Skeletal muscle satellite cell (primary cell): ENCODE results near the gene PBX2.
"Not testable (repeated sequence)": the region's sequence is repeated elsewhere in the genome, so short reads cannot be mapped to it uniquely, and the experiment has no call there.

Experiments used
- H3K27me3 ChIP-seq: 2 replicates; pipeline ENCODE4 v1.7.0; 2013; ENCODE audit warnings: low read length; ENCODE audit not compliant: control insufficient read depth, insufficient read depth
- H3K36me3 ChIP-seq: 2 replicates; pipeline ENCODE4 v1.7.0; 2013; ENCODE audit warnings: mild to moderate bottlenecking, control low read depth, low read length; ENCODE audit not compliant: insufficient read depth
- H3K4me1 ChIP-seq: 2 replicates; pipeline ENCODE4 v1.7.0; 2013; ENCODE audit warnings: low read length; ENCODE audit not compliant: control insufficient read depth, insufficient read depth
- H3K4me2 ChIP-seq: 2 replicates; pipeline ENCODE4 v1.7.0; 2013; ENCODE audit warnings: mild to moderate bottlenecking, low read length
- H3K4me3 ChIP-seq: 2 replicates; pipeline ENCODE4 v1.7.0; 2013; ENCODE audit warnings: low read length
- H3K9ac ChIP-seq: 2 replicates; pipeline ENCODE4 v1.7.0; 2013; ENCODE audit warnings: mild to moderate bottlenecking, low read depth, low read length, moderate library complexity
- H3K9me3 ChIP-seq: replicated peaks from 2 replicates; pipeline ENCODE4 v1.7.0; 2013; ENCODE audit warnings: mild to moderate bottlenecking, control low read depth, low read length

PBX2 gene

DNA sequence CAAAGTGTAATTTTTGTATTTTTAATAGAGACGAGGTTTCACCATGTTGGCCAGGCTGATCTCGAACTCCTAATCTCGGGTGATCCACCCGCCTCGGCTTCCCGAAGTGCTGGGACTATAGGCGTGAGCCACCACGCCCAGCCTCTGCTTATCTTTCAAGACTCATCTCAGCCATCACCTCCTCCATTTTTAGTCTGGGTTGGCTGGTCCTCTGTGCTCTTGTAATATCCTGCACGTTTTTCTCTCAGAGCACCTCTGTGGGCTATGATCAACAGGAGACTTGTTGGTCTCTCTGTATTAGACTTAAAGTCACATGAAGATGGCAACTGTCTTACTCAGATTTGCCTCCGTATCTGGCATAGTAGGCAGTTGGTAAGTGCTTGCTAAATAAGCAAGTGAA lies 26.3 kb upstream of the PBX2 start:
- Histone ChIP-seq H3K4me2 (no peak overlapping the region), H3K4me1 (no peaks in the 10 kb centered on the region), H3K9ac (no peak overlapping the region), H3K4me3 (no peak overlapping the region), H3K9me3 (no peaks in the 10 kb centered on the region), H3K36me3 (no peaks in the 10 kb centered on the region), H3K27me3 (peaks cover 34% of the 10 kb centered on the region)

DNA sequence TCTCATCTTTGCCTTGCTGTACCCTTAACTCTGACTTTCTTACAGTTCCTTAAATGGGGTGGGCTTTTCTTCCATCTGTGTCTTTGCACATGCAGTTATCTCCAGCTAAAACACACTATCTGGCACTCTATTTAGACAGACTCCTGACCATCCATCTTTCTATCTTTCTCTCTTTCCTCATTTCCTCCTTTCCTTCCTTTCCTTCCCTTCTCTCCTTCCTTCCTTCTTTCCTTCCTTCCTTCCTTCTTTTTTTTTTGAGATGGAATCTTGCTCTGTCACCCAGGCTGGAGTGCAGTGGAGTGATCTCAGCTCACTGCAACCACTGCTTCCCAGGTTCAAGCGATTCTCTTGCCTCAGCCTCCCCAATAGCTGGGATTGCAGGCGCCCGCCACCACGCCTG lies 25.6 kb upstream of the PBX2 start:
- Histone ChIP-seq H3K4me3 (no peak overlapping the region), H3K27me3 (peaks cover 34% of the 10 kb centered on the region), H3K4me1 (no peaks in the 10 kb centered on the region), H3K4me2 (no peak overlapping the region), H3K36me3 (no peaks in the 10 kb centered on the region), H3K9ac (no peak overlapping the region), H3K9me3 (no peaks in the 10 kb centered on the region)

DNA sequence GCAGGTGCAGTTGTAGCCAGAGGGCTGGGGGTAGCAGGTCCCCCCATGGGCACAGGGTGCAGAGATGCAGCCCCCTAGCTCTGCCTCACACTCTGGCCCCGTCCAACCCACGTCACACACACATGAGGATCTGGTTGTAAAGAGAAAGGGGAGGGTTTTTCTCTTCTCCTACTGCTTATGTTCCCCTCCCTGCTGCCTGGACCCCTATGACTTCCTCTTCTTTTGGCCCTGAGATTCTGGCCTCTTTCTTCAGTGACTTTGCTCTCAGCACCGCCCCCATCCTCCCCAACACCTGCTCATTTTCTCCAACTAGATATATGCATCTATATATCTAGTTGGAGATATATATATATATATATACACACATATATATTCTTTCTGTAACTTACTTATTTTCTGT lies 24.1 kb upstream of the PBX2 start:
- Histone ChIP-seq H3K9ac (no peak overlapping the region), H3K27me3 (peaks cover 25% of the 10 kb centered on the region)

DNA sequence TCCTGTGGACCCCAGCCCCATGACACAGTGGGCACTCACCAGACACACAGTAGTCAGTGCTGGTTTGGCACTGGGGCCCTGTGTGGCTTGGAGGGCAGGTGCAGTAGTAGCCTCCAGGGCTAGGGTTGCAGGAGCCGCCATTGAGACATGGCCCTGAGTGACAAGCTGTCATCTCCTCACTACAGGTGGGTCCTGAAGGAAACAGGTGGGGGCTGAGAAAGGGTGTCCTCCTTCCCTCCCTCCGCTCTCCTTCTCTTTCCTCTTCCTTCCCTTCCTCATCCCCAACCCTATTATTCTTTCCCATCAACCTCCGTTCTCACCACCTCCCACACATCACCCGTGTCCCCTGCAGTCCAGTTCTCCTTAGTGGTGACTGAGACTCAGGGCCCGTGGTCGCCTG lies 23.6 kb upstream of the PBX2 start:
- H3K4me1 ChIP-seq, result no peaks in the 10 kb centered on the region
- H3K36me3 ChIP-seq, result no peaks in the 10 kb centered on the region
- no peaks in the 10 kb centered on the region for H3K9me3 ChIP-seq
- H3K4me3 ChIP-seq, result no peak overlapping the region
- no peak overlapping the region for H3K9ac ChIP-seq
- H3K27me3 ChIP-seq, result peaks cover 27% of the 10 kb centered on the region
- H3K4me2 ChIP-seq, result no peak overlapping the region

More for the DNA sequence above, 24.1 kb upstream of the PBX2 start:
- Histone ChIP-seq H3K36me3 (no peaks in the 10 kb centered on the region), H3K9me3 (no peaks in the 10 kb centered on the region), H3K4me3 (no peak overlapping the region), H3K4me1 (no peaks in the 10 kb centered on the region), H3K4me2 (no peak overlapping the region)

DNA sequence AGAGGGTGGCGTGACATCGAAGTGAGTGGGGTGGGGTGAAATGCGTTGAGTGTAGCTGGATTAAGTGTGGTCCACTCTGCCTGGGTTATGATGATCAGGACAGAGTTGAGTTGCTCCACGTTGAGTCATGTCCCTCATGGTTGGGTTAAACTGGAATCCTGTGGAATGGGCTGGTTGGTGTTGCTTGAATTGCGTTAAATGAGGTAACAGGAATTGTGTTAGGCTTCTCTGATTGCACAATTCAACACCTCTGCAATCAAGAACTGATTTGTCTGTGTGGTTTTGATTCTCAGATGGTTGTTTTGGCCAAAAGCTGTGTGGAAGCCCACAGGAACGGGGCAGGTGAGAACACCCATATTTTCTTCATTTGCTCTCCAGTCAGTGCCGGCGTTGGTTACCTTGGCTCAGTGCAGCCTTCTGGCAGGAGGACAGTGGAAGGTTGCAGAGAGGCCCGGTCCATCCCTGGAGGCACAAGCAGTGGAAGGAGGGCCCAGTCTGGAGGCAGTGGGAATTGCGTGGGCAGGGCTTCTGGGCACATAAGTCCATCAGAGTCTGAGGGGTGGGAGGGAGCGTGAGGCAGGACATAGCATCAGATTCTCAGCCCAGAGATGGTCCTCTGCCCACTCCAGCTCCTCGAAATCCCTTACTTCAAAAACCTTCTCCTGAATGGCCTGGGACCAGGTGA lies 22.2 kb upstream of the PBX2 start:
- Histone ChIP-seq H3K9ac (no peak overlapping the region), H3K36me3 (no peaks in the 10 kb centered on the region), H3K4me1 (no peaks in the 10 kb centered on the region), H3K4me2 (no peak overlapping the region), H3K27me3 (peaks cover 22% of the 10 kb centered on the region), H3K9me3 (no peaks in the 10 kb centered on the region), H3K4me3 (no peak overlapping the region)

DNA sequence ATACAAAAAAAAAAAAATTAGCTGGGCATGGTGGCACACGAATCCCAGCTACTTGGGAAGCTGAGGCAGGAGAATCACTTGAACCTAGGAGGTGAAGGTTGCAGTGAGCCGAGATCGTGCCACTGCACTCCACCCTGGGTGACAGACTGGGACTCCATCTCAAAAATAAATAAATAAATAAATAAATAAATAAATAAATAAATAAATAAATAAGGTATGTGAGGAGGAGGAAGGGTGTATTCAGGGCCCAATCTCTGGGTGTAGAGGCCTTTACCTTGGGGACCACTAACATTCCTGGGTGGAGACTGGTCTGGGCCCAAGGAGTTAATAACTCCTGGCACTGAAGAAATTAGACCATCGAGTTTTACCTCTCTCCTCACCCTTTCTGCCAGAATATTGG lies 21.4 kb upstream of the PBX2 start:
- H3K4me1 ChIP-seq, H3K9ac ChIP-seq, H3K9me3 ChIP-seq, H3K4me2 ChIP-seq, H3K4me3 ChIP-seq, H3K36me3 ChIP-seq: not testable (repeated sequence)
- peaks cover 22% of the 10 kb centered on the region for H3K27me3 ChIP-seq

DNA sequence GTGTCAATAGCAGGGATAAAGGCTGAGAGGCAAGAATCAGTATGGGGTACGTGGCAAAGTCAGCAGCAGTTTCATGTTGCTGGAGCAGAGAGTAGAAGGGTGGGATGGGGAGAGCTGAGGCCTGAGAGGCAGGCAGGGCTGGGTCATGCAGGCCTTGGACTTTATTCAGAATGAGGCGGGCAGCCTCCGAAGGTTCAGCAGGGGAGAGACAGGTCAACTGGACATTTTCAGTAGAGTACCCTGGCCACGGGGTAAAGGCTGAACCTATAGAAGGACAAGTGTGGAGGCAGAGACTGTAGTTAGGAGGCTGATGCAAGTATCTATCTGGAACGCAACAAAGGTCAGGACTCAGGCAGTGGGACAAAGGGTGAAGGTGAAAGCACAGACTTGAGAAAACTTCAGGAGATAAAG lies 20.2 kb upstream of the PBX2 start:
- Histone ChIP-seq H3K4me2 (no peak overlapping the region), H3K27me3 (peaks cover 18% of the 10 kb centered on the region), H3K9me3 (no peaks in the 10 kb centered on the region), H3K9ac (no peak overlapping the region), H3K36me3 (no peaks in the 10 kb centered on the region), H3K4me3 (no peak overlapping the region), H3K4me1 (no peaks in the 10 kb centered on the region)

DNA sequence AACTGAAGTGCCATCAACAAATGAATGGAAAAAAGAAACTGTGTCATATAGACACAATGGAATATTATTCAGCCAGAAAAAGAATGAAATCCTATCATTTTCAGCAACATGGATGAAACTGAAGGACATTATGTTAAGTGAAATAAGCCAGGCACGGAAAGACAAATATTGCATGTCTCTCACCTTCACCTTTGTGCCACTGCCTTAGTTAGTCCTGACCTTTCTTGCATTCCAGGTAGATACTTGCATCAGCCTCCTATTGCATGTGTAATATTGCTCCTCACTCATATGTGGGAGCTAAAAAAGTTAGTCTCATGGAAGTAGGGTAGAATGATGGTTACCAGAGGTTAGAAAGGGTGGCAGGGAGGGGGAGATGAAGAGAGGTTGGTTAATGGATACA lies 19.0 kb upstream of the PBX2 start:
- Histone ChIP-seq H3K4me3 (no peak overlapping the region), H3K27me3 (peaks cover 20% of the 10 kb centered on the region), H3K36me3 (no peaks in the 10 kb centered on the region), H3K4me2 (no peak overlapping the region), H3K9me3 (no peaks in the 10 kb centered on the region), H3K9ac (no peak overlapping the region), H3K4me1 (no peaks in the 10 kb centered on the region)

DNA sequence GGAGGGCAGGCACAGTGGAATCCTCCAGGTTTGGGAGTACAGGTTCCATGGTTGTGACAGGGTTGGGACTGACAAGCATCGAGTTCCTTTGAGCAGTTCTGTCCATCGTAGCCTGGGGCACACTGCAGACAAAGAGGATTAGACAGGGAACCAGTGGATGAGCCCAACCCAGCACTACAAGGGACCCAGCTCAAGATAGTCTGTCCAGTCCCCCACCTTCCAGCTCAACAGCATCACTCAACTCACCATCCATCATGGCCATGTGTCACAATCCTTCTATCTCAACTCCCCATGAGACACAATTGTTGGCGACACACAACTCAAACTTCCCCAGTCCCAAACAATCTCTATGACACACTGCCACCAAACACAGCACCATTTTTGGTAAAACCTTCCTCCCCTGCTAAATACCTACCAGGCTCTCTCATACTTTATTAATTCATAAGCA lies 14.3 kb upstream of the PBX2 start:
- H3K9me3 ChIP-seq, result no peaks in the 10 kb centered on the region
- H3K27me3 ChIP-seq, result peaks cover 18% of the 10 kb centered on the region
- no peak overlapping the region for H3K4me2 ChIP-seq
- H3K4me3 ChIP-seq, result no peak overlapping the region
- H3K9ac ChIP-seq, result no peak overlapping the region
- H3K4me1 ChIP-seq, result no peaks in the 10 kb centered on the region
- no peaks in the 10 kb centered on the region for H3K36me3 ChIP-seq

DNA sequence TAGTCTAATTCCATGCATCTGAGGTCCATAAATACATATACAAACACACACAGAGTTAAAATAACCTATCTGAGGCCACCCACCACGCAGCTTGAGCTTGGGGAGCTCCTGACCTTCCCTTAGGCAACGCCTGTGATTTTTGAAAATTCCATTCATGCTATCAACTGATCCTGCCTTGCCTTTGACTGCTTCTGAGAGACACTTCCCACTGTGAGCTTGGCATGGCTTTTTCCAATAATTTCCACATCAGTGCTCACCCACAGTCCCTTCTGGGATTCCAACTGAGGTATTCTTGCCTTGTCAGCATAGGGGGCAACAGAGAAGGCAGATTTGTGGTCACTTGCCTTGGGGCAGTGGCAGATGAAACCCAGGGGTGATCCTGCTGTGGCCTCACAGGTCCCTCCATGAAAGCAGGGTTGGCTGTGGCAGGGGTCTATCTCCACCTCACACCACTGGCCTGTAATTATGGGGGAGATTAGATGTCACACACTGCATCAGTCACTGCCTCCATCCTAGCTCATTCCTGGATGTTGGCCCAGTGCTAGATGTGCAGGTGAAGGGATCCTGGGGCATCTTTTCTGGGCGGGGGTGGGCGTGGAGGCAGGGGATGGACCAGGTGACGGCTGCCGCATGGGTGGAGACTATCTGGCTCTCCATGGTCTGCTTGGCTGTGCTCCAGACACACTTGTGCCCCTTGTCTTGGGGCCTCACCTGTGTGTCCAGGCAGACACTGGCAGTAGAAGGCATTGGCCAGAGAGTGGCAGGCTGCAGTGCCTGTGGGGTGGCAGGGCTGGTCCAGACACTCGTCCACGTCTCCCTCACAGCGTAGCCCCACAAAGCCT lies 13.6 kb upstream of the PBX2 start:
- Histone ChIP-seq H3K4me2 (no peak overlapping the region), H3K9ac (no peak overlapping the region), H3K36me3 (no peaks in the 10 kb centered on the region), H3K27me3 (peaks cover 15% of the 10 kb centered on the region), H3K4me1 (no peaks in the 10 kb centered on the region), H3K9me3 (no peaks in the 10 kb centered on the region), H3K4me3 (no peak overlapping the region)

DNA sequence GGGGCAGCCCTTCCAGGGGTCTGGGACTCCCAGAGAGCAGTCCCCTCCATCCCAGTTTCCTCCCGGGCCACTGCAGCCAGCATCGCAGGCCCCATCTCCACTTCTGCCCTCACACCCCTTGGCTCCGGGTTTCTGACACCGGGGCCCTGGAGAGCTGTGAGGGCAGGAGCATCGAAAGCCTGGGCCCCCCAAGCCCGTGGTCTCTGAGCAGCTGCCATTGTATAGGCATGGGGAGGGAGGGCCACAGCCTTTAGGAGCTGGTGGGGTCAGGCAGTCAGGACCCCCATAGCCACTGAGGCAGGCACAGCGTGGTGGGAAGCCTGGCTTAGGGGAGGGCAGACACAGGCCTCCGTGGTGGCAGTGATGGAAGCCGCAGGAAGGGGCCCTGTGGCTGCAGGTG lies 12.2 kb upstream of the PBX2 start:
- Histone ChIP-seq H3K27me3 (peaks cover 13% of the 10 kb centered on the region), H3K4me1 (peaks cover under 1% of the 10 kb centered on the region), H3K4me3 (no peak overlapping the region), H3K9me3 (no peaks in the 10 kb centered on the region), H3K36me3 (no peaks in the 10 kb centered on the region), H3K9ac (no peak overlapping the region), H3K4me2 (no peak overlapping the region)
